ENCODE data around the gene CACFD1.
A peak's percentile ranks its signal among the peaks of the same experiment; 100 is the strongest.

Gene CACFD1

GRCh38 chr9:133452562-133452961 lies 7.2 kb upstream of the CACFD1 start:
- no peak for TF ChIP-seq CTCF (IDR thresholded peaks at IDR 0.05; ENCODE audit: low read length, missing control alignments)
- no peak overlapping the region for H3K4me3 ChIP-seq (replicated peaks; ENCODE audit: low read depth, low read length)
- no peak for DNase-seq (ENCODE audit: low read depth)

- DNase-seq (ENCODE audit: low read depth) = no peak
- TF ChIP-seq CTCF (IDR thresholded peaks at IDR 0.05; ENCODE audit: low read length, missing control alignments) = no peak
- no peak overlapping the region for H3K4me3 ChIP-seq (replicated peaks; ENCODE audit: low read depth, low read length)
Measured at GRCh38 chr9:133453651-133454050, 6.1 kb upstream of the CACFD1 start.

- no peak for TF ChIP-seq CTCF (IDR thresholded peaks at IDR 0.05; ENCODE audit: low read length, missing control alignments)
- DNase-seq (ENCODE audit: low read depth) = no peak
- no peak overlapping the region for H3K4me3 ChIP-seq (replicated peaks; ENCODE audit: low read depth, low read length)
Measured at GRCh38 chr9:133454325-133454724, 5.5 kb upstream of the CACFD1 start.

- no peak overlapping the region for H3K4me3 ChIP-seq (replicated peaks; ENCODE audit: low read depth, low read length)
- DNase-seq (ENCODE audit: low read depth) = no peak
- TF ChIP-seq CTCF (IDR thresholded peaks at IDR 0.05; ENCODE audit: low read length, missing control alignments) = no peak
Measured at GRCh38 chr9:133454943-133455673, 4.7 kb upstream of the CACFD1 start.

- H3K4me3 ChIP-seq (replicated peaks; ENCODE audit: low read depth, low read length) = no peak overlapping the region
- TF ChIP-seq CTCF (IDR thresholded peaks at IDR 0.05; ENCODE audit: low read length, missing control alignments) = no peak
- DNase-seq (ENCODE audit: low read depth) = no peak
Measured at GRCh38 chr9:133455936-133456335, 3.8 kb upstream of the CACFD1 start.

GRCh38 chr9:133456409-133456808 lies 3.4 kb upstream of the CACFD1 start:
- no peak overlapping the region for H3K4me3 ChIP-seq (replicated peaks; ENCODE audit: low read depth, low read length)
- no peak for DNase-seq (ENCODE audit: low read depth)
- TF ChIP-seq CTCF (IDR thresholded peaks at IDR 0.05; ENCODE audit: low read length, missing control alignments) = peak; percentile 5

- no peak for TF ChIP-seq CTCF (IDR thresholded peaks at IDR 0.05; ENCODE audit: low read length, missing control alignments)
- H3K4me3 ChIP-seq (replicated peaks; ENCODE audit: low read depth, low read length) = no peak overlapping the region
- DNase-seq (ENCODE audit: low read depth) = no peak
Measured at GRCh38 chr9:133457233-133457632, 2.5 kb upstream of the CACFD1 start.

Measured in fibroblast of pulmonary artery (primary cell).